Keratinocyte (primary cell): Measurements from ENCODE around the gene SYT9. TPM values are rescaled to one million over a fixed set of nuclear protein-coding genes. Genes with fewer than 3 reads are reported as not detected.

Experiments
- DNase-seq: peaks from one replicate; pipeline ENCODE4 v3.0.0-alpha.2; 2011; ENCODE audit warnings: low read depth, missing footprints, low spot score
- FAIRE-seq: peaks from 2 replicates; lab custom pipeline; 2011; peaks lifted over from hg19 to GRCh38; lab: Jason Lieb, UNC
- H2AFZ ChIP-seq: 2 replicates; pipeline ENCODE4 v1.6.0; 2012; ENCODE audit warnings: low read length, control low read depth, inconsistent platforms; ENCODE audit not compliant: control insufficient read depth
- H3K27ac ChIP-seq: 2 replicates; pipeline ENCODE4 v1.5.1; 2011; ENCODE audit warnings: low read length; ENCODE audit not compliant: control insufficient read depth, insufficient read depth
- H3K27me3 ChIP-seq: 3 replicates; pipeline ENCODE4 v1.6.0; 2011; ENCODE audit warnings: low read length; ENCODE audit not compliant: control insufficient read depth, insufficient read depth; ENCODE audit errors: extremely low read depth
- H3K36me3 ChIP-seq, 2 experiments: 2 replicates in 1 of 2; 3 replicates in 1 of 2; pipeline ENCODE4 v1.5.1; 2011; ENCODE audit warnings: low read length in 2 of 2, mild to moderate bottlenecking in 1 of 2; ENCODE audit not compliant: control insufficient read depth in 2 of 2, insufficient read depth in 2 of 2; ENCODE audit errors: extremely low read depth in 1 of 2
- H3K4me1 ChIP-seq: 3 replicates; pipeline ENCODE4 v1.5.1; 2011; ENCODE audit warnings: low read length; ENCODE audit not compliant: control insufficient read depth, insufficient read depth; ENCODE audit errors: extremely low read depth
- H3K4me2 ChIP-seq: 3 replicates; pipeline ENCODE4 v1.6.0; 2011; ENCODE audit warnings: low read depth, low read length; ENCODE audit not compliant: control insufficient read depth, insufficient read depth; ENCODE audit errors: extremely low read depth
- H3K4me3 ChIP-seq, 3 experiments: fragments of 200-600 bp in 1 of 3; sonication (generic) in 1 of 3; 2 replicates in 2 of 3; 3 replicates in 1 of 3; pipeline ENCODE4 v1.5.1; 2011 to 2016; ENCODE audit warnings: low read length in 3 of 3, mild to moderate bottlenecking in 3 of 3, control low read depth in 2 of 3, inconsistent platforms in 1 of 3, low read depth in 1 of 3, mixed read lengths in 1 of 3, mixed run types in 1 of 3, moderate library complexity in 1 of 3; ENCODE audit not compliant: control insufficient read depth in 2 of 3, insufficient read depth in 2 of 3; ENCODE audit errors: extremely low read depth in 1 of 3
- H3K79me2 ChIP-seq: 2 replicates; pipeline ENCODE4 v1.6.0; 2012; ENCODE audit warnings: low read length; ENCODE audit not compliant: control insufficient read depth, insufficient read depth
- H3K9ac ChIP-seq: 3 replicates; pipeline ENCODE4 v1.6.0; 2011; ENCODE audit warnings: low read length; ENCODE audit not compliant: control insufficient read depth, insufficient read depth; ENCODE audit errors: extremely low read depth
- H3K9me1 ChIP-seq: 3 replicates; pipeline ENCODE4 v1.6.0; 2011; ENCODE audit warnings: low read length; ENCODE audit not compliant: control insufficient read depth, insufficient read depth; ENCODE audit errors: extremely low read depth
- H3K9me3 ChIP-seq: 2 replicates; pipeline ENCODE4 v1.5.1; 2012; ENCODE audit warnings: low read depth, low read length; ENCODE audit not compliant: control insufficient read depth
- H4K20me1 ChIP-seq: 3 replicates; pipeline ENCODE4 v1.6.0; 2011; ENCODE audit warnings: low read length; ENCODE audit not compliant: control insufficient read depth, insufficient read depth; ENCODE audit errors: extremely low read depth
- EZH2 ChIP-seq: IDR thresholded peaks from one replicate; pipeline ENCODE4 v1.6.1; 2012; ENCODE audit warnings: inconsistent platforms, mild to moderate bottlenecking, low read length, moderate library complexity
- dilution Hi-C: fragments of 300-500 bp; cut with MboI; formaldehyde crosslinking; loops from one replicate; pipeline ENCODE4 v1.7.0; 2020; ENCODE audit warnings: low sequenced_read_pairs; ENCODE audit not compliant: extremely low pct_ligation_motif_present
- polyA plus RNA-seq, 5 experiments: library from polyadenylated mRNA; depleted of rRNA in 3 of 5; stranded (reverse) in 3 of 5; stranded (forward) in 1 of 5; unstranded in 1 of 5; fragments of >200 nt; gene quantifications; 1 replicate in 1 of 5; 2 replicates in 3 of 5; 3 replicates in 1 of 5; pipeline versions ENCODE4 v1.2.1 to v1.2.3, GENCODE V29; 2011 to 2012; ENCODE audit warnings: missing spikeins in 2 of 5, low read depth in 1 of 5, low replicate concordance in 1 of 5
- TF ChIP-seq, protein P1 (sequence below), 3 experiments: IDR thresholded peaks in 1 of 3; conservative IDR thresholded peaks in 1 of 3; optimal IDR thresholded peaks in 1 of 3; 2 replicates in 2 of 3; 3 replicates in 1 of 3; pipeline versions ENCODE3 to v1.5.1; 2011; ENCODE audit warnings: low read length in 3 of 3, mild to moderate bottlenecking in 3 of 3, moderate library complexity in 2 of 3, control low read depth in 1 of 3, inconsistent platforms in 1 of 3; ENCODE audit not compliant: insufficient read depth in 2 of 3; ENCODE audit errors: extremely low read depth in 1 of 3

The SYT9 gene
- polyA plus RNA-seq, 1 donor (not counting 4 experiments of a cell fraction or from before 2014, with no cell fraction given), result not detected

- no peaks in the 10 kb centered on the region for H3K9me3 ChIP-seq
- no peak overlapping the region for H3K4me2 ChIP-seq
- DNase-seq (no peak), FAIRE-seq (no peak)
- H3K9ac ChIP-seq, result no peak overlapping the region
- TF ChIP-seq, protein P1, sequence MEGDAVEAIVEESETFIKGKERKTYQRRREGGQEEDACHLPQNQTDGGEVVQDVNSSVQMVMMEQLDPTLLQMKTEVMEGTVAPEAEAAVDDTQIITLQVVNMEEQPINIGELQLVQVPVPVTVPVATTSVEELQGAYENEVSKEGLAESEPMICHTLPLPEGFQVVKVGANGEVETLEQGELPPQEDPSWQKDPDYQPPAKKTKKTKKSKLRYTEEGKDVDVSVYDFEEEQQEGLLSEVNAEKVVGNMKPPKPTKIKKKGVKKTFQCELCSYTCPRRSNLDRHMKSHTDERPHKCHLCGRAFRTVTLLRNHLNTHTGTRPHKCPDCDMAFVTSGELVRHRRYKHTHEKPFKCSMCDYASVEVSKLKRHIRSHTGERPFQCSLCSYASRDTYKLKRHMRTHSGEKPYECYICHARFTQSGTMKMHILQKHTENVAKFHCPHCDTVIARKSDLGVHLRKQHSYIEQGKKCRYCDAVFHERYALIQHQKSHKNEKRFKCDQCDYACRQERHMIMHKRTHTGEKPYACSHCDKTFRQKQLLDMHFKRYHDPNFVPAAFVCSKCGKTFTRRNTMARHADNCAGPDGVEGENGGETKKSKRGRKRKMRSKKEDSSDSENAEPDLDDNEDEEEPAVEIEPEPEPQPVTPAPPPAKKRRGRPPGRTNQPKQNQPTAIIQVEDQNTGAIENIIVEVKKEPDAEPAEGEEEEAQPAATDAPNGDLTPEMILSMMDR (optimal IDR thresholded peaks at IDR 0.05 in 1 of 3, IDR thresholded peaks at IDR 0.05 in 1 of 3, conservative IDR thresholded peaks at IDR 0.05 in 1 of 3; ENCODE audit: extremely low read depth in 1 of 3, insufficient read depth in 2 of 3, low read length in 3 of 3), result no peak
- TF ChIP-seq EZH2, result no peak
- H3K27me3 ChIP-seq, result no peaks in the 10 kb centered on the region
- no peaks in the 10 kb centered on the region for H3K36me3 ChIP-seq
- no peaks in the 10 kb centered on the region for H3K9me1 ChIP-seq
- H3K4me1 ChIP-seq, result no peaks in the 10 kb centered on the region
- no peak overlapping the region for H3K4me3 ChIP-seq
- dilution Hi-C loops, result no loop called here
- no peaks in the 10 kb centered on the region for H4K20me1 ChIP-seq
- no peak overlapping the region for H3K27ac ChIP-seq
- H2AFZ ChIP-seq, result no peak overlapping the region
- no peaks in the 10 kb centered on the region for H3K79me2 ChIP-seq
These were observed 186.0 kb downstream of the SYT9 start for GRCh38 chr11:7437696-7438095.

GRCh38 chr11:7439746-7440320 is 188.1 kb downstream of the SYT9 start:
- dilution Hi-C loops, result no loop called here
- H3K27ac ChIP-seq, result no peak overlapping the region
- H3K4me1 ChIP-seq, result no peaks in the 10 kb centered on the region
- no peaks in the 10 kb centered on the region for H3K9me1 ChIP-seq
- FAIRE-seq (no peak), DNase-seq (no peak)
- H4K20me1 ChIP-seq, result no peaks in the 10 kb centered on the region
- no peak overlapping the region for H3K4me2 ChIP-seq
- H3K9me3 ChIP-seq, result no peaks in the 10 kb centered on the region
- H2AFZ ChIP-seq, result no peak overlapping the region
- no peak for TF ChIP-seq EZH2
- TF ChIP-seq, protein P1 (optimal IDR thresholded peaks at IDR 0.05 in 1 of 3, IDR thresholded peaks at IDR 0.05 in 1 of 3, conservative IDR thresholded peaks at IDR 0.05 in 1 of 3; ENCODE audit: extremely low read depth in 1 of 3, insufficient read depth in 2 of 3, low read length in 3 of 3), result no peak
- no peak overlapping the region for H3K4me3 ChIP-seq
- no peaks in the 10 kb centered on the region for H3K36me3 ChIP-seq
- no peak overlapping the region for H3K9ac ChIP-seq
- no peaks in the 10 kb centered on the region for H3K27me3 ChIP-seq
- no peaks in the 10 kb centered on the region for H3K79me2 ChIP-seq
